Lung (tissue), 12 donors: ENCODE measurements around the gene TP53BP2. TPM values are rescaled to one million over a fixed set of nuclear protein-coding genes. Genes with fewer than 3 reads are reported as not detected.

Experiments used
- ATAC-seq: fragments of 200-7000 bp; cut with Tn5 transposase; one replicate; pipeline ENCODE4 v1.9.1; 2020; ENCODE audit warnings: moderate number of reproducible peaks; ENCODE audit not compliant: insufficient read depth, low FRiP score
- DNase-seq, 3 donors: peaks; one replicate each; pipeline ENCODE4 v3.0.0-alpha.2; 2013 to 2017
- H3K27ac ChIP-seq, 2 donors: one replicate each; pipeline ENCODE4 v1.5.1; 2013; ENCODE audit warnings: mild to moderate bottlenecking in 2 of 2, moderate library complexity in 2 of 2, control low read depth in 1 of 2, inconsistent platforms in 1 of 2, low read depth in 1 of 2, low read length in 1 of 2
- H3K27me3 ChIP-seq, 3 donors: one replicate each; pipeline ENCODE4 v1.5.1; 2013; ENCODE audit warnings: low read length in 2 of 3; ENCODE audit not compliant: control insufficient read depth in 3 of 3, insufficient read depth in 3 of 3
- H3K36me3 ChIP-seq, 4 donors: one replicate each; pipeline ENCODE4 v1.5.1; 2013; ENCODE audit warnings: low read length in 4 of 4, mild to moderate bottlenecking in 1 of 4, moderate library complexity in 1 of 4; ENCODE audit not compliant: control insufficient read depth in 4 of 4, insufficient read depth in 4 of 4
- H3K4me1 ChIP-seq, 5 donors: one replicate each; pipeline ENCODE4 v1.5.1; 2013; ENCODE audit warnings: low read length in 5 of 5, mild to moderate bottlenecking in 2 of 5, moderate library complexity in 1 of 5; ENCODE audit not compliant: control insufficient read depth in 5 of 5, insufficient read depth in 5 of 5
- H3K4me3 ChIP-seq: one replicate; pipeline ENCODE4 v1.5.1; 2013; ENCODE audit warnings: mild to moderate bottlenecking, control low read depth, moderate library complexity
- H3K9ac ChIP-seq, 2 donors: one replicate each; pipeline ENCODE4 v1.5.1; 2013; ENCODE audit warnings: low read length in 2 of 2, control low read depth in 1 of 2; ENCODE audit not compliant: insufficient read depth in 1 of 2
- H3K9me3 ChIP-seq, 4 donors: one replicate each; pipeline ENCODE4 v1.5.1; 2013; ENCODE audit warnings: low read length in 3 of 4, mild to moderate bottlenecking in 1 of 4, moderate library complexity in 1 of 4; ENCODE audit not compliant: control insufficient read depth in 4 of 4, insufficient read depth in 3 of 4
- CTCF ChIP-seq: IDR thresholded peaks from 2 replicates; pipeline ENCODE4 v1.5.1; 2012; ENCODE audit warnings: mild to moderate bottlenecking; ENCODE audit errors: control extremely low read depth, extremely low read depth
- WGBS, 2 donors: extraction: QIAGEN DNeasy Blood & Tissue Kit; methylation state at CpG; one replicate each; pipeline ENCODE4 v1.1.7; 2013; 5-methylcytosine and 5-hydroxymethylcytosine counted together
- polyA plus RNA-seq, 2 donors: library from polyadenylated mRNA; stranded (reverse); fragments of 200-250 nt; gene quantifications; one replicate each; pipeline ENCODE4 v1.2.1, GENCODE V29; 2013
- total RNA-seq, 2 donors: library from RNA; depleted of rRNA in 1 of 2; stranded (reverse); fragments of >200 nt in 1 of 2; gene quantifications; one replicate each; pipeline ENCODE4 v1.2.1, GENCODE V29; 2014 to 2021
- donor health status: control.
- donor health status: control.
- donor health status: Bipolar disorder and iron deficiency.
- donor health status: healthy.
- donor health status: DM: yes; HTN: yes; CAD: no.

Gene TP53BP2
- total and polyA plus RNA-seq, 4 donors = 11.5 to 94.2 (median 45.7) TPM

GRCh38 chr1:223803211-223803610 lies 42.5 kb downstream of the TP53BP2 start:
- no peak for DNase-seq
- Histone ChIP-seq H3K4me1 (no peaks in the 10 kb centered on the region), H3K4me3 (no peak overlapping the region), H3K27ac (no peak overlapping the region), H3K36me3 (peaks cover 21 to 55% (median 41%) of the 10 kb centered on the region in 4 donors), H3K27me3 (no peaks in the 10 kb centered on the region), H3K9me3 (no peaks in the 10 kb centered on the region), H3K9ac (no peak overlapping the region)
- no peak for TF ChIP-seq CTCF
- no peak for ATAC-seq
- WGBS, 2 donors = 91 to 95% methylated on average over 7 of the region's 7 CpGs

DNA sequence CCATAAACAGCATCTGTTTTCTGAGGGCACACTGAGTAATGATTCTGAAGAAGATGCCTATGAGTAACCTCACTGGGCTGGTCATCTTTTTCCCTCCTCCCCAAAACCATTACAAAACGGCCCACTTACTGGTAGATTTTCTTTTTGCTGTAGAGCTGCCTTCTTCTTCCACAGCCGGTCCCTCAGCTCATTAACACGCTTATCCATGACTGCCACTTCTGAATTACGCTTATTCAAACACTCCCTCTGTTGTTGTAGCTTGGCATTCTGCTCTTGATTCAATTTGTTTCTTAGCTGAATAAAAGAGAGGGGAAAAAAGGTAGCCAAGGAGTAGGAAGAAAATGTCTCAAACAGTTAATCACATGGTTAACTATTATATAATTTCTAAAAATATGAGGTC lies 43.1 kb downstream of the TP53BP2 start:
- TF ChIP-seq CTCF = no peak
- Histone ChIP-seq H3K9ac (no peak overlapping the region), H3K36me3 (peaks cover 26 to 61% (median 45%) of the 10 kb centered on the region in 4 donors), H3K4me1 (no peaks in the 10 kb centered on the region), H3K27ac (no peak overlapping the region), H3K9me3 (no peaks in the 10 kb centered on the region), H3K4me3 (no peak overlapping the region), H3K27me3 (no peaks in the 10 kb centered on the region)
- ATAC-seq = no peak
- DNase-seq = no peak
- WGBS, 2 donors = 72 to 87% methylated on average over 4 of the region's 4 CpGs

GRCh38 chr1:223802032-223802431 lies 43.7 kb downstream of the TP53BP2 start:
- Histone ChIP-seq H3K9ac (no peak overlapping the region), H3K27ac (no peak overlapping the region), H3K27me3 (no peaks in the 10 kb centered on the region), H3K4me3 (no peak overlapping the region), H3K9me3 (no peaks in the 10 kb centered on the region), H3K36me3 (peaks cover 26 to 61% (median 43%) of the 10 kb centered on the region in 4 donors), H3K4me1 (no peaks in the 10 kb centered on the region)
- no peak for DNase-seq
- 90 to 95% methylated on average over 7 of the region's 7 CpGs for WGBS, 2 donors
- no peak for ATAC-seq
- TF ChIP-seq CTCF = no peak

DNA sequence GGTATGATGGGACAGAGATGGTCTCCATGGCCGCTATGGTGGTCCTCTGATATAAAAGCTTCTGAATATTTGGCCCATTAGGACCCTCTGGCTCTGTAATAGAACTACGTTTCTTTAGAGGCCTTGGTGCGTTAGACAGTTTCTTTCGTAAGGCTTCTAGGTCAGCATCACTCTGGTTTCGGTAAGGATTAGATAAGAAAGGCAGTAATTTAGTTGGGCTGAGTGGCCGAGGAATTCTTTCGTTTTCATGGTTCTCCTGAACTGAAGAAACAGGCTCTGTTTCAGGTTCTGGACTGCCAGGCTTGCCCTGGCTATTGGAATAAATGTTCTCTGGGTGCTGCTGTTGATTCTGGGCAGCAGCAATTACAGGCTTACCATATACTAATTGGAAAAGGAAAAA lies 49.5 kb downstream of the TP53BP2 start:
- Histone ChIP-seq H3K4me1 (no peaks in the 10 kb centered on the region), H3K9ac (no peak overlapping the region), H3K27me3 (no peaks in the 10 kb centered on the region), H3K36me3 (peaks cover 25 to 49% (median 35%) of the 10 kb centered on the region in 4 donors), H3K4me3 (no peak overlapping the region), H3K9me3 (no peaks in the 10 kb centered on the region), H3K27ac (no peak overlapping the region)
- DNase-seq (no peak), ATAC-seq (no peak)
- 94 to 95% methylated on average over 7 of the region's 7 CpGs for WGBS, 2 donors
- TF ChIP-seq CTCF = no peak
